Measurements from ENCODE around the gene SHF.

Gene SHF

DNA sequence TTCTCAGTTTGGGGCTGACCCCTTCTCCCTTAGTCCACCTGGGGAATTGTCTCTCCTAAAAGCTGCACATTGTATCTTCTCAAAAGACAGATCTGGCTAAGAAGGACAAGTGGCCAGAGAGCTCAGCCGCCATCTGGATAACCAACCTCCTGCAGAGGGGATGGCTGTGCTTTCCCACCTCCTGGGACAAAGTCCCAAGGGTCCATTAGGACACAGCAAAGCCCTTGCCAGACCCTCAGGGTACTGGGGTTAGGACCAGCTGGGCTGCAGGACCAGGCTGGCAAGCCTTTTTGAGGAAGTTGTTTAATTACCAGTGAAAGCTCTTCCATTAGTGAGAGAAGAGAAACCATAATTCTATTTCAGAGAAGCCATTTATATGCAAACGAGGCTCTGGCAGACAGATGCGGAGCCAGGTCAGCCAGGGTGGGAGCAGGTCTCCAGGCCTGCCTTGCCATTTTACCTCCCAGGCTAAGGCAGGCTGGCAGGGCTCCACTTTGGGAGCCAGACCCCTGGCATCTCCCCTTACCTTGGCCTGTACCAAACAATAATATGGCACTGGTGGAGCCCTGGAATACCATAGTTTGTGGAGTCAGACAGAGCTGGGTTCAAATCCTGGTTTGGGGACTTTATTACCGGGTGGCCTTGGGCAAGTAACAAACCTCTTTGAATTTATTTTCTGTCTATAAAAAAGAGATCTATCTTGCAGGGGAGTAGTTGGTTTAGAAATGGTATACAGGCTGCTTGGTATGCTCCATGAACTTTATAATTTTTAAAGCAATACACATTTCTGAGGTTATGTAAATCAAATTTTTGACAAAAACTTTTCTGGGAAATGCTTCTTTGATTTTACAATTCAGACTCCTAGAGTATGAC is 17.9 kb downstream of the SHF start:
- TF ChIP-seq, protein P1, sequence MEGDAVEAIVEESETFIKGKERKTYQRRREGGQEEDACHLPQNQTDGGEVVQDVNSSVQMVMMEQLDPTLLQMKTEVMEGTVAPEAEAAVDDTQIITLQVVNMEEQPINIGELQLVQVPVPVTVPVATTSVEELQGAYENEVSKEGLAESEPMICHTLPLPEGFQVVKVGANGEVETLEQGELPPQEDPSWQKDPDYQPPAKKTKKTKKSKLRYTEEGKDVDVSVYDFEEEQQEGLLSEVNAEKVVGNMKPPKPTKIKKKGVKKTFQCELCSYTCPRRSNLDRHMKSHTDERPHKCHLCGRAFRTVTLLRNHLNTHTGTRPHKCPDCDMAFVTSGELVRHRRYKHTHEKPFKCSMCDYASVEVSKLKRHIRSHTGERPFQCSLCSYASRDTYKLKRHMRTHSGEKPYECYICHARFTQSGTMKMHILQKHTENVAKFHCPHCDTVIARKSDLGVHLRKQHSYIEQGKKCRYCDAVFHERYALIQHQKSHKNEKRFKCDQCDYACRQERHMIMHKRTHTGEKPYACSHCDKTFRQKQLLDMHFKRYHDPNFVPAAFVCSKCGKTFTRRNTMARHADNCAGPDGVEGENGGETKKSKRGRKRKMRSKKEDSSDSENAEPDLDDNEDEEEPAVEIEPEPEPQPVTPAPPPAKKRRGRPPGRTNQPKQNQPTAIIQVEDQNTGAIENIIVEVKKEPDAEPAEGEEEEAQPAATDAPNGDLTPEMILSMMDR (IDR thresholded peaks at IDR 0.05; ENCODE audit: low read length, missing control alignments): no peak
- no peak for DNase-seq (ENCODE audit: low read depth)
- no peak overlapping the region for H3K4me3 ChIP-seq (replicated peaks; ENCODE audit: low read depth, low read length)

DNA sequence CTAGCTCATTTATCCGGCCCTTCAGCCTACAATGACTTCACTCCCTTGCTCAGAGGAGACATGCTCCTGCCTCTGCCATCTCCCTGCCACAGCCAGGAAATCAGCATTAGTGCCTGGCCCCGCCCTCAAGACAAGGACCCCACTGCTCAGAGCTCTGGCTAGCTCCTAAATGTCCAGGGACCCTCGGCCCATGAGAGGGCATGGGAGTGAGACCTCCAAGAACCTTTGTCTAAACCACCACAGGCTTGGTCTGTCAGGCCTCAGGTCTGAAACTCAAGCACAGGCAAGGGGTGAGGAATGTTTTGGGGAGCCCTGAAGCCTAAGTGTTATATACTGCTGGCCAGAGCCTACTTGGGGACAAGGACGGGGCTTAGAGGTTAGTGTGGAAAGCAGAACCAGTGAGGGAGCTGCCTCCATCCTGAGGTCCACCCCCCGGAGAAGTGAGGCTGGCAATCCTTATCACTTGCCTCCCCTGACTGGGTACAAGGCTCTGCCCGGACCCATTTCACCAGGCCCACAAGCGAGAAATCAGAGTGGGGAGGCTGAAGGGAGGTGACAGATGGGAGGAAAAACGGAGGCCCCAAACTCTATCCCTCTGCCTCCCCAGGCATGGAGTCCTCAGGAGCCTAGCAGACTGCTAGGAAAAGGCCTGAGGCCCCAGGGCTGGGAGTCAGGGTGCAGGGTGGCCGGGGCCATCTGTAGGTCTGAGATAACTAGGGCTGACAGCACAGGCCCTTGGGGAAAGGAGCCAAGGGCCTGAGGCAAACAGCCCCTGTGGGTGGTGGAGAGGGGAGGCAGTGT is 18.8 kb downstream of the SHF start:
- TF ChIP-seq, protein P1 (IDR thresholded peaks at IDR 0.05; ENCODE audit: low read length, missing control alignments): no peak
- H3K4me3 ChIP-seq (replicated peaks; ENCODE audit: low read depth, low read length): no peak overlapping the region
- DNase-seq (ENCODE audit: low read depth): no peak

DNA sequence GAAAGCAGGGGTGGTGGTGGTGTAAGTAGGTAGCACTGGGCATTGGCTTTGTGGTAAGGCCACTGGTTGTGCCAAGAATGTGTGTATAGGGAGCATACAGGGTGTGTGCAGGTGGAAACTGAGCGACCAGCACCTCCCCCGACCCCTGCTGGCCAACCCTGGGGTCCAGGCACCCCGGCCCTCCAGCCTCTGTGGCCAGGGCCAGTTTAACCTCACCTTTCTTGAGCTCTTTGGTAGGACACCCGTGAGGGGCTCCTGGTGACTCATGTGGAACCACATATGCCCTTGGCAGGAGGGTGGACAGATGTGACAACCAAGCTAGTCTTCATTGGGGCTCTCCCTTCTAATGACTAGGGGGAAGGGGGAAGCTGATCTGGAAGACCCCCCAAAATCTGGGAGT is 19.5 kb downstream of the SHF start:
- no peak for DNase-seq (ENCODE audit: low read depth)
- no peak overlapping the region for H3K4me3 ChIP-seq (replicated peaks; ENCODE audit: low read depth, low read length)
- TF ChIP-seq, protein P1 (IDR thresholded peaks at IDR 0.05; ENCODE audit: low read length, missing control alignments): no peak

DNA sequence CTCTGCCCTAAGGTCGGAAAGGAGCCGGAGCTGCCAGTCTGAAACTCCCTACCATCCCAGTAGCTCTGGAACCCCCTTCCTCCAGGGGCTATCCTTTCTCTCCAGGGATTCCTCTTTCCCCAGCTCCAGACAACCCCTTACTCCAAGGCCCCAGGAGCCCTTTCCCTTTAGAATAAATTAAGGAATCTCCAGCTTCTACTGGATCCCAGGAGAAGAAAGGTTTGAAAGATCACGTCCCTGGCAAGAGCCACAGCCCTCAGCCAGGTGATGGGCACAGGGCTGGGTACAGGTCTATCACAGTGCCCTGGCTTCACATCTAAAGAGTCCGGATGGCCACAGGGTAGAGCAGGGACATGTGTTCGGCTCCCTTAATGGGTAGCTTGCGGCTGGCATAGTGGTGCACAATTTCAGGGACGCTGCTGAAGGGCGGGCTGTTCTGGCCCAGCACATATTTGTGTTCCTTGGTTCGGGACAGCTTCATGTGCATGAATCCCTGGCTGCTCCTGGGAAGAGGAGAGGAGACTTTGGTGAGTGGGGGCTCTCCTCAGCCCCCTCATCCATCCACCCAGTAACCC is 20.0 kb downstream of the SHF start:
- TF ChIP-seq, protein P1 (IDR thresholded peaks at IDR 0.05; ENCODE audit: low read length, missing control alignments): no peak
- peak overlapping the region; percentile 62 for H3K4me3 ChIP-seq (replicated peaks; ENCODE audit: low read depth, low read length)

DNA sequence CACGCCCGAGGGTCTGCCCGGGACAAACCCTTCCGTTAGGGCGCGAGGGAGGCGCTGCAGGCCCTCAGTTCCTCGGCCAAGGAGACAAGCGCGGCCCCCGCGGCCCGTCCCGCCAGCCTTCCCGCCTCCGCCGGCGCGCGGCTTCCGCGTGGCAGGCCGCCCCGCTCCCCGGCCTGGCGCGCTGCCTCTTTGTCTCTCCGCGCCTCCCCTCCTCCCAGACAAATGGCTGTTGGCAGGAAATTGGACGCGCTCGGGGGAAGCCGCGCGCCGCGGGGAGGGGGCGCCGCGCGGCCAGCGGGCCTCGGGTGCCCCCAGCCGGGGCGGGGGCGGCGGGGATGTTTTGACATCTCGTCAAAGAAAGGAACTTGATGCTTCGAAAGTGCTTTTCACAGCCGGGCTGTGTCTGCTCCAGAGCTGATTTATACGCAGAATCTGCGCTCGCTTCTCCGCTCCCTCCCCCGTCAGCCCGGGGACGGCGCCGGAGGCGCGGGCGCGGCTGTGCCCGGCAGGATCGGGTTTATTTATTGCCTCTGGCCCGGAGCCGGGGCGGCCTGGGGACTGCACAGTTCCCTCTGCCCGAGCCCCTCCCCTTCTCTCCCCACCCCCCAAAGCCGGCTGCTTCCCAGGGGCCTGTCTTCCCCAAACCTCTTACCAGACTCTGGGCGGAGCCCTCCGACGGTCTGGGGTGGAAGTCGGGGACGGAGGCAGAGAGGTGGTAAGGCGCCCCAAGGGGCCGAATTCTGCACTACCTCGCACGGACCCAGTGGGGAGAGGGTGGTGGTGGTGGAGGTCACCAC is 20.7 kb downstream of the SHF start:
- peak overlapping the region; percentile 62 for H3K4me3 ChIP-seq (replicated peaks; ENCODE audit: low read depth, low read length)
- DNase-seq (ENCODE audit: low read depth): peak; percentile 83

More for the DNA sequence above, 20.0 kb downstream of the SHF start:
- DNase-seq (ENCODE audit: low read depth): no peak

DNA sequence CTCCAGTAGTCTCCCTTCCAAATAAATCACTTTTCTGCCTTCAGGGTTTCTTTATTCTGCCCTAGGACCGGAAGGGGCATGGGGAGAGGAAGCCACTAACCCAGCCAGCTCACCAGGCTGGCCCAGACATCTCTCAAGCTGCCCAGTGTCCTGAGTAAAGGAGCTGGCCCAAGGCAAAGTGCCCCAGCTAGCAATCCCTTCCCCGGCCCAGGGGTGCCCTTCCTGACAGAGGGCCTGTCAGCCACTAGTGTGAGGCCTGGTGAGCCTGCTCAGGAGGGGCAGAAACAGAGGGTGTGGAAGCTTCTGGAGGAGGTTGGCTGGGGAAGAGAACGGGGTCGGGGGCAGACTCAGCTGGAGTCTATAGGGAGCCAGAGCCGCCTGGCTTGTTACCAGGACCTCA is 22.2 kb downstream of the SHF start:
- TF ChIP-seq, protein P1 (IDR thresholded peaks at IDR 0.05; ENCODE audit: low read length, missing control alignments): no peak
- H3K4me3 ChIP-seq (replicated peaks; ENCODE audit: low read depth, low read length): no peak overlapping the region
- no peak for DNase-seq (ENCODE audit: low read depth)

More for the DNA sequence above, 20.7 kb downstream of the SHF start:
- TF ChIP-seq, protein P1 (IDR thresholded peaks at IDR 0.05; ENCODE audit: low read length, missing control alignments): peak; percentile 62
